Large intestine (tissue), 3 donors: ENCODE measurements around the gene LMOD3. TPM values are rescaled to one million over a fixed set of nuclear protein-coding genes. Genes with fewer than 3 reads are reported as not detected.

Source experiments
- DNase-seq, 2 donors: peaks; one replicate each; pipeline versions ENCODE4 v3.0.0 to v3.0.0-alpha.2; 2013
- H3K27ac ChIP-seq: one replicate; pipeline ENCODE4 v1.5.1; 2013; ENCODE audit warnings: low read length
- H3K27me3 ChIP-seq: 2 replicates; pipeline ENCODE4 v1.6.1; 2013; ENCODE audit warnings: low read length; ENCODE audit not compliant: control insufficient read depth, insufficient read depth
- H3K36me3 ChIP-seq: 2 replicates; pipeline ENCODE4 v1.6.1; 2013; ENCODE audit warnings: low read length; ENCODE audit not compliant: control insufficient read depth, insufficient read depth
- H3K4me1 ChIP-seq: one replicate; pipeline ENCODE4 v1.6.1; 2013; ENCODE audit warnings: low read length; ENCODE audit not compliant: control insufficient read depth, insufficient read depth
- H3K4me3 ChIP-seq: one replicate; pipeline ENCODE4 v1.5.1; 2013; ENCODE audit warnings: low read length
- H3K9me3 ChIP-seq: one replicate; pipeline ENCODE4 v1.6.1; 2013; ENCODE audit warnings: mild to moderate bottlenecking, low read depth, low read length, moderate library complexity; ENCODE audit not compliant: control insufficient read depth
- WGBS: methylation state at CpG from one replicate; pipeline ENCODE4 v1.1.5; 2013; ENCODE audit warnings: low lambda C conversion rate; ENCODE audit not compliant: insufficient coverage; 5-methylcytosine and 5-hydroxymethylcytosine counted together
- polyA plus RNA-seq: library from polyadenylated mRNA; unstranded; fragments of 120-200 nt; gene quantifications from one replicate; pipeline ENCODE4 v1.2.1, GENCODE V29; 2013

The LMOD3 gene
- polyA plus RNA-seq, 1 donor = 0.18 TPM

- WGBS = 79% methylated on average over 2 of the region's 3 CpGs
- Histone ChIP-seq H3K27ac (no peak overlapping the region), H3K27me3 (no peaks in the 10 kb centered on the region), H3K4me1 (no peaks in the 10 kb centered on the region), H3K4me3 (no peak overlapping the region), H3K36me3 (no peaks in the 10 kb centered on the region), H3K9me3 (no peaks in the 10 kb centered on the region)
- DNase-seq = no peak
These were observed 8.9 kb downstream of the LMOD3 start for GRCh38 chr3:69113536-69113935.

DNA sequence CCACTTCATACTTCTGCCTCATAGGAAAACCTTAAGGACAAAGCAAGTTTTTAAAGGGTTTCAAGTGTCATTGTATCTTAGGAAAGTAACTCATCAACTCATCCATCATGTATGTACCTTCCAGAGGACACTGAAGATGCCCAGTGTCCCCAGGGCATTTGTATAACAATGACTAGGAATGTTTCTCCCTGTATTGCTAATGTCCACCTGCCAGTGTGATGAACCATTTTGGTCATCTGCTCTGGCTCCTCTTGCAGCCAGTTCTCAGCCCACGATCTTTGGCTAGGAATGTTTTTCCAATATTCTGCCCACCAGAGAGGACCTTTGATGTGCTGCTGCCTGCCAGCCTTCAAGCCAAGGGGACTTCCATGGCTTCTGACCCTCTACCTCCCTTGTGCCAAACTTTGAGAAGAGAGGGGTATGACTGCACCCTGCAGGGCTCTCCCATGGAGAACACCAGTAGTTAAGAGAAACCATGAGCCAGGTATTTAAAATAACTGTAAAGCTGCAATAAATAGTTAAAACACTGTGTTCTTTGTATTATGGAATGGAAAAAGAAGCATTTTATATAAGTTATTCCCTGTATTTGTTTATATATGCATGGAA, 11.4 kb downstream of the LMOD3 start:
- no peaks in the 10 kb centered on the region for H3K9me3 ChIP-seq
- H3K4me3 ChIP-seq = no peak overlapping the region
- no CpG with 5 or more reads among the region's 1 CpG for WGBS
- no peaks in the 10 kb centered on the region for H3K27me3 ChIP-seq
- H3K4me1 ChIP-seq = no peaks in the 10 kb centered on the region
- no peak overlapping the region for H3K27ac ChIP-seq
- DNase-seq = no peak
- no peaks in the 10 kb centered on the region for H3K36me3 ChIP-seq

DNA sequence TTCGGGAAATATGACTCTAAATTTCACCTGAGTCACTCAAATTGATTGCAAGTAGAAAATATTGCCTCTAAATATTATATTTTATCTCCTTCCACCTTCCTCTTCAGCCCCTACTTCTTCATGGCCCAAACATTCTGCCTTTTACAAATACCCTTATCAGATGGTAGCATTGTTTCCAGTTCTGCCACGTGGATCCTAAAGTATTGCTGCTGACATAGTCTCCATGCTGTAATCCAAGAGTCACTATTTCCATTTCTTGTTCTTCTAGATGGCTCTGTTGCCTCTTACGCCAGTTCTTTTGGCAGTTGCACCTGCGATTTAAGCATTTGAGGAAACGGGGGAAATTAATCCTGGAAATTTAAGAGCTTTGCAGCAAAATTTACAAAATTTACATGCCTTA, 13.6 kb downstream of the LMOD3 start:
- Histone ChIP-seq H3K4me3 (no peak overlapping the region), H3K27ac (no peak overlapping the region), H3K4me1 (no peaks in the 10 kb centered on the region), H3K9me3 (no peaks in the 10 kb centered on the region), H3K36me3 (peaks cover 9% of the 10 kb centered on the region), H3K27me3 (no peaks in the 10 kb centered on the region)
- 40% methylated on average over 1 of the region's 5 CpGs for WGBS
- DNase-seq = no peak

- Histone ChIP-seq H3K36me3 (peaks cover 18% of the 10 kb centered on the region), H3K4me3 (no peak overlapping the region), H3K27ac (no peak overlapping the region), H3K27me3 (no peaks in the 10 kb centered on the region), H3K4me1 (no peaks in the 10 kb centered on the region), H3K9me3 (no peaks in the 10 kb centered on the region)
- 88% methylated on average over 3 of the region's 5 CpGs for WGBS
- DNase-seq = no peak
These were observed 14.6 kb downstream of the LMOD3 start for GRCh38 chr3:69107841-69108240.

DNA sequence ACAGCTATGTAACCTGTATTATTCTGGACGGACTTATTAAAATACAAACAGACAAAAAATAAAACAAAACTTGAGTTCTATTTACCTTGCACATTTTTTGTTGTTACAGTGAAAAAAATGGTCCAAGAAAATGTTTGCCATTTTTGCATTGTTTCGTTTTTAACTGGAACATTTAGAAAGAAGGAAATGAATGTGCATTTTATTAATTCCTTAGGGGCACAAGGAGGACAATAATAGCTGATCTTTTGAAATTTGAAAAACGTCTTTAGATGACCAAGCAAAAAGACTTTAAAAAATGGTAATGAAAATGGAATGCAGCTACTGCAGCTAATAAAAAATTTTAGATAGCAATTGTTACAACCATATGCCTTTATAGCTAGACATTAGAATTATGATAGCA, 17.1 kb downstream of the LMOD3 start:
- 91% methylated on average over 2 of the region's 3 CpGs for WGBS
- H3K4me1 ChIP-seq = no peaks in the 10 kb centered on the region
- DNase-seq = no peak
- H3K4me3 ChIP-seq = no peak overlapping the region
- no peak overlapping the region for H3K27ac ChIP-seq
- no peaks in the 10 kb centered on the region for H3K9me3 ChIP-seq
- no peaks in the 10 kb centered on the region for H3K27me3 ChIP-seq
- H3K36me3 ChIP-seq = peaks cover 27% of the 10 kb centered on the region

DNA sequence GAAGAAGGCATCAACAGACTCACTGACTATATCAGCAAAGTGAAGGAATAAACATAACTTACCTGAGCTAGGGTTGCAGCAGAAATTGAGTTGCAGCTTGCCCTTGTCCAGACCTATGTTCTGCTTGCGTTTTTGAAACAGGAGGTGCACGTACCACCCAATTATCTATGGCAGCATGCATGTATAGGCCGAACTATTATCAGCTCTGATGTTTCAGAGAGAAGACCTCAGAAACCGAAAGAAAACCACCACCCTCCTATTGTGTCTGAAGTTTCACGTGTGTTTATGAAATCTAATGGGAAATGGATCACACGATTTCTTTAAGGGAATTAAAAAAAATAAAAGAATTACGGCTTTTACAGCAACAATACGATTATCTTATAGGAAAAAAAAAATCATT, 17.8 kb downstream of the LMOD3 start:
- Histone ChIP-seq H3K27ac (no peak overlapping the region), H3K36me3 (peaks cover 27% of the 10 kb centered on the region), H3K9me3 (no peaks in the 10 kb centered on the region), H3K4me3 (no peak overlapping the region), H3K4me1 (no peaks in the 10 kb centered on the region), H3K27me3 (no peaks in the 10 kb centered on the region)
- WGBS = 91% methylated on average over 4 of the region's 8 CpGs
- DNase-seq = no peak

GRCh38 chr3:69103123-69103522, 19.3 kb downstream of the LMOD3 start:
- peaks cover 27% of the 10 kb centered on the region for H3K36me3 ChIP-seq
- WGBS = no CpG with 5 or more reads among the region's 3 CpGs
- no peak overlapping the region for H3K27ac ChIP-seq
- DNase-seq = no peak
- no peak overlapping the region for H3K4me3 ChIP-seq
- H3K4me1 ChIP-seq = no peaks in the 10 kb centered on the region
- H3K9me3 ChIP-seq = no peaks in the 10 kb centered on the region
- H3K27me3 ChIP-seq = no peaks in the 10 kb centered on the region

DNA sequence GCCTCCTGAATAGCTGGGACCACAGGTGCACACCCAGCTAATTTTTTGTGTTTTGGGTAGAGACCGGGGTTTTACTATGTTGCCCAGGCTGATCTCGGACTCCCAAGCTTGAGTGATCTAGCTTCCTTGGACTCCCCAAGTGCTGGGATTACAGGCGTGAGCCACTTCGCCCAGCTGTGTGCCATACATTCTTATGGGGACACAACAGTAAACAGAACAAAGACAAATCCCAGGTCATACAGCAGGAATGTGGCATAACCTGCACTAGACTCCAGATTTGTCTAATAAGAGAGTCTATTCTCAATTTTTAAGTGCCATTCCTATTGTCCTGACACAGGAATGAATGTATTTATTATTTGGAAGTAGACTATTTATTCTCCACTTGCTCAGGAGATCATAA, 20.0 kb downstream of the LMOD3 start:
- Histone ChIP-seq H3K27ac (no peak overlapping the region), H3K4me3 (no peak overlapping the region), H3K4me1 (no peaks in the 10 kb centered on the region), H3K9me3 (no peaks in the 10 kb centered on the region), H3K27me3 (no peaks in the 10 kb centered on the region), H3K36me3 (peaks cover 27% of the 10 kb centered on the region)
- no CpG with 5 or more reads among the region's 4 CpGs for WGBS
- no peak for DNase-seq

DNA sequence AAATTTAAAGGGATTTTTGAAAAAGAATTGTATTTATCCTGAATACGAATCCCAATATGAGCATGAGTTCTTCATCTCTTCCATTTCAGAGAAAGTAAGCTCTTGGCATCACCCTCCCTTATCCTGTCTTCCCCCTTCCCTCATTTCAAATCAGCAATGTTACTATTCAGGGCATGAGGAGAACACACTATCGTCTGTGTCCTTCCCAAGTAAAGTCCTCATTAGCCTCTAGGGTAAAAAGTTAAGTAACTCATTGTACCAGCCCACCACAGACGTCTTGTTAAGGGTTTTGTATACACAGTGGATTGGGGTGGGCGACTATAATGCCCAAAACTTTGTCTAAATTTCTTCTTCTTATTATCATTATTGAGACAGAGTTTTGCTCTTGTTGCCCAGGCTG, 22.8 kb downstream of the LMOD3 start:
- Histone ChIP-seq H3K4me1 (no peaks in the 10 kb centered on the region), H3K9me3 (no peaks in the 10 kb centered on the region), H3K4me3 (no peak overlapping the region), H3K27ac (no peak overlapping the region), H3K36me3 (peaks cover 33% of the 10 kb centered on the region), H3K27me3 (no peaks in the 10 kb centered on the region)
- 80% methylated on average over 2 of the region's 4 CpGs for WGBS
- no peak for DNase-seq

DNA sequence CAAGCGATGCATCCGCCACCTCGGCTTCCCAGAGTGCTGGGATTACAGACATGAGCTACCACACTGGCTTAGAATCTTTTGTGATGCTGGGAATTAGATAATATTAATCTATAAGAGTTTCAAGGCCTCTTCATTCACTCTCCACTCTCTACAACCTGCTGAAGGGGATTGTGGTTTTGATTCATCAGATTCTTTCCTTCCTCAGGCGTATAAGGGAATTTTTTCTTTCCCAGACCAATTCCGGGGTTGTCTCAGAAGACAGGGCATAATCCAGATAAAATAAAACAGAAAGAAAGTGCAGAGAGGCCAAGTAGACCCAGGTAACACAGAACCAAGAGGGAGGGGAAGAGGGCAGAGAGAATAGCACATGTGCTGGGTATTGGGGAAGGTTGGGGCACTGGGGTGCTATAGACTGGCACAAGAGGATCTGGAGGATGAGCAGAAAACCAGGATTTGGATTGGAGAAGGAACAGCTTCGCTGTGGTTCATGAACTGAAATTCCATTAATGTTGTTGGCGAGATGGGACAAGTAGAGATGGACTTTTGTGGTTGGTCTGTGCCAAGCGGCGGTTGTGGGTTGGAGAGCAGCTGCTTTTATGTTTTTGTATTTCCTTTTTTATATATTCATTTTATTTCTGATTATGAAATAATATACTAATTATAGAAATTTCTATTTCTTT, 24.8 kb downstream of the LMOD3 start:
- DNase-seq = no peak
- no peaks in the 10 kb centered on the region for H3K9me3 ChIP-seq
- peaks cover 22% of the 10 kb centered on the region for H3K36me3 ChIP-seq
- H3K4me1 ChIP-seq = peaks cover 6% of the 10 kb centered on the region
- H3K27me3 ChIP-seq = no peaks in the 10 kb centered on the region
- H3K27ac ChIP-seq = no peak overlapping the region
- no peak overlapping the region for H3K4me3 ChIP-seq
- 100% methylated on average over 1 of the region's 9 CpGs for WGBS

- no peak overlapping the region for H3K4me3 ChIP-seq
- H3K9me3 ChIP-seq = no peaks in the 10 kb centered on the region
- no CpG with 5 or more reads among the region's 5 CpGs for WGBS
- no peaks in the 10 kb centered on the region for H3K27me3 ChIP-seq
- H3K36me3 ChIP-seq = peaks cover 13% of the 10 kb centered on the region
- DNase-seq = no peak
- H3K27ac ChIP-seq = no peak overlapping the region
- H3K4me1 ChIP-seq = peaks cover 6% of the 10 kb centered on the region
These were observed 26.1 kb downstream of the LMOD3 start for GRCh38 chr3:69096299-69096698.
